GM08714 (cell line): ENCODE measurements around the gene STK17A.
"Not testable (repeated sequence)": the region's sequence is repeated elsewhere in the genome, so short reads cannot be mapped to it uniquely, and the experiment has no call there.

Source experiments
- H3K4me3 ChIP-seq: fragments of 200-500 bp; sonication (Bioruptor generic); 2 replicates; pipeline ENCODE4 v1.5.1; 2014; ENCODE audit warnings: mild to moderate bottlenecking, low read length, inconsistent platforms
- ZNF274 ChIP-seq: IDR thresholded peaks from 2 replicates; pipeline ENCODE4 v1.6.1; 2012; ENCODE audit warnings: mild to moderate bottlenecking, low read depth, low read length

Gene STK17A

DNA sequence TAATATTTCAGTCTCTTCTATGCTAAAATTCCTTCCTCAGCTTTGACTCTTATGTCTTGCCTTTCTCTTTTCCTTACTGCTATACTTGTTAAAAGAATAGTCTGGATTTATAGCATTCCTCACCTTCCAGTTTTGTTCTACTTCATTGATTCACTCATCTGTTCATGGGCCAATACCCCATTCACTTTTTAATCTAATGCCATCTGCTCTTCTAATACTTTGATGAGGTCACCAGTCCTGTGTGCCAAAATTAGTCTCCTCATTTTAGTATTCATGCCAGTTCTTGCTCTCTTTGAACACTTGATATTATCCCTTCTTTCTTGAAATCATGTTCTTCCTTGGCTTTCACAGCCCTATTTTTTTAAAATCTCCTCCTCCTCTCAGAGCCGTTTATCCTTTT is 19.3 kb downstream of the STK17A start:
- no peak overlapping the region for H3K4me3 ChIP-seq
- no peak for TF ChIP-seq ZNF274

- H3K4me3 ChIP-seq, result no peak overlapping the region
- no peak for TF ChIP-seq ZNF274
Measured at GRCh38 chr7:43604251-43604650, 21.3 kb downstream of the STK17A start.

DNA sequence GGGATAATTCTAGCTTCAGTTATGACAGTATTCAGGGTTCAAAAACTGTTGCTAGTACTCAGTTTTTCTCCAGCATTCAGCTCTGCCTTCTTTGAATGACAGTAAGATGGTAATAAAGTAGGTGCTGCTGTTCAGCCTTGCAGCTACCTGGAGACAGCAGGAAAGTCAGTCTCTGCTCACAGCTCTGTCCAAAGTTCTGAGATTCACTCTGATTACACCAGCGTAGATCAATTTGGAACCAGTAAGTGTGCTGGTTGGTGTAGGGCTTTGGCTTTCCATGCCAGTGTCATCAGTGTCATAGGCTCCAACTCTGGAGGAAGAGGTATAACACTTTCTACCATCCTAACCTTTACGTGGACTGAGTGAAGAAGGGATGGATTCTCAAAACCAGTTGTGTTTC is 26.2 kb downstream of the STK17A start:
- TF ChIP-seq ZNF274, result no peak

GRCh38 chr7:43612128-43612527 is 29.2 kb downstream of the STK17A start:
- no peak overlapping the region for H3K4me3 ChIP-seq
- TF ChIP-seq ZNF274, result no peak

More for the DNA sequence above, 26.2 kb downstream of the STK17A start:
- no peak overlapping the region for H3K4me3 ChIP-seq

DNA sequence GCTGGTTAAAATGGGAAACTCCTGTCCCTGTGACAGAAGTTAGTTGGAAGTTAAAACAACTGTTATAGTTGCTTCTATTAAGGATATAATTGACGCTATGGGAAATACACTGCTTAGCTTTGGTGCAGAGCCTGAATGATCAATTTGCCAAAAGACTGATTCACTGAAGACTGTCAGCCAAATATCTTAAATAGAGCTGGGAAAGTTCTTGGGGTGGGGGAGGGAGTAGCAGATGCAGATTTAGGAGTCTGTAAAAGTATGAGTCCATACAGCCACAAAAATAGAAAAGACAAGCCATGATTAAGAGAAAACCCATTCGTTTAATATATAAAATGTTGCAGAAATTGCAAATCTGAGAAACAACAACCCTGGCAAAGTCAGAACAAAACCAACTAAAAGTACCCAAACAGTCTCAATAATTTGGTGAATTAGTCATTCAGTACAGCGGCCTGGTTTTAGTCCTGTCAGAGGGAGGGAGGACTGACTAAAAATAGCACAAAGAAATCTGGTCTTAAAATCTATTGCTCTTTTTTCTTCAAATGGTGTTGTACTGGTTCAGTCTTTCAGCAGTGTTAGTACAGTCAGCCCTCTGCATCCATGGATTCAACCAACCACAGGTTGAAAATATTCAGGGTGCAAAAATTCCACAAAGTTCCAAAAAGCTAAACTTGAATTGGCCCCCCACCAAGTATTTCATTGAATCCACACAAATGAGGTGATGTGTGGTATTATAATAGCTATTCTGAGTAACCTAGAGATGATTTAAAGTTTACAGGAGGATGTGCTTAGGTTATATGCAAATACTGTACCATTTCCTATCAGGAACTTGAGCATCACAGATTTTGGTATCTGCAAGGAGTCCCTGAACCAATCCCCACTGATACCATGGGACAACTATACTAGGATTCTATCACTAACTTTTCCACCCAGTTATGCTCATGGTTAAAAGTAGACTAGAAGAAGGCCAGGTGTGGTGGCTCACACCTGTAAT is 30.0 kb downstream of the STK17A start:
- H3K4me3 ChIP-seq, result no peak overlapping the region

DNA sequence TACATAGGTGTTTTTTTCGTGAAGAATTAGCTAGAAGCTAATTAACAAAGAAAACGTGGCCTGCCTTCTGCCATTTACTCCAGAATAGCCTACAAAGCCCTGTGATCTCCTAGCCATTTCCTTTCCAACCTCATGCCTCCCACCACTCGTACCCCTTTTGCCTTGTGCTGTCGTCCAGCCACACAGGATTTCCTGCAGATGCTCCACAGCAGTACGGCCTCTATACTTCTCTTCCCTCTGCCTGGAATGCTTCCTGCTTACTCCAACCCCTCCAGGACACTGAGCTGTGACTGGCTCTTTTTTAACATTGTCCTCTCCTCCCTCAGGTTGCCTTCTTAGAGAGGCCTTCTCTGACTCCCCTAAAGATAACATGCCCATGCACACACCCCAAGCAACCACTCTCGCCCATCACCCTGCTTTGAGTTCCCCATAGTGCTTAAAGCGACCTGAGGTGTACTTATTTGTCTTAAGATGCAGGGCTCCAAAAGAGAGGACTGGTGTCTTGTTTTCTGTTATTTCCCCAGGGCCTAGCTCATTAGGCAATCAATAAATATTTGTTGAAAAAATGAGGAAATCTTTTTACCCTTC is 32.7 kb downstream of the STK17A start:
- no peak overlapping the region for H3K4me3 ChIP-seq
- TF ChIP-seq ZNF274, result no peak

More for the DNA sequence above, 30.0 kb downstream of the STK17A start:
- no peak for TF ChIP-seq ZNF274

- TF ChIP-seq ZNF274, result no peak
- H3K4me3 ChIP-seq, result no peak overlapping the region
Measured at GRCh38 chr7:43616977-43617376, 34.1 kb downstream of the STK17A start.

- no peak for TF ChIP-seq ZNF274
- no peak overlapping the region for H3K4me3 ChIP-seq
Measured at GRCh38 chr7:43618073-43618472, 35.2 kb downstream of the STK17A start.

- no peak for TF ChIP-seq ZNF274
- H3K4me3 ChIP-seq, result no peak overlapping the region
Measured at GRCh38 chr7:43619213-43620012, 36.5 kb downstream of the STK17A start.

DNA sequence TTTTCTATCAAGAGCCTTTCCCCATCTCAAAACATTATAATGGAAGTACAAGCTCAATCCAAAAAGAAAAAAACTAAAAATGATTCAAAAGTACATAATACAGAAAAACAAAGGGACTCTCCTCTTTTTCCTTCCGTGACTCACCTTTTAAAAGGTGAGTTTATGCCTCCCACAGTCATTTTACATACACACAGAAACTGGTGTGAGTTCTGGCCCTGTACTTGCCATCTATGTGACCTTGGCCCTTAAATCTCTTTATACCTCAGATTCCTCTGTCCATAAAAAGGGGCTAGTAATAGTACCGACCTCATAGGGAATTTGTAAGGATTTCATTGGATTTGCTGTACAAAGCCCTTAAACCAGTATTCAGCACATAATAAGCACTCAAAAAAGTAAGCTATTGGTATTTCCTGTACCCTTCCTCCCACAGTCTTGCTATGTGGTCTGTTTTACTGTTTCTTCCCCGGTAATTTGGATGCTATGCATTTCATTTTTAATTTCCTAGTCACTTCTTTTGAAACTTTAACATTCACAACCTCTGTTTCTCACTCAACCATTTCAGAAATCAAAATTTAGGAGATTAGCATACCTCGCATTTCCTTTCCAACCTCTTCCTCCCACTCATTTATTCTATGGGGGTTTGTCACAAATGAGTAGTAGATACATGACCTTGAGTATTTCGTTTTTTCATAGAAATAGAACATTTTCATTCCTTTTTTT is 39.0 kb downstream of the STK17A start:
- no peak overlapping the region for H3K4me3 ChIP-seq
- no peak for TF ChIP-seq ZNF274

DNA sequence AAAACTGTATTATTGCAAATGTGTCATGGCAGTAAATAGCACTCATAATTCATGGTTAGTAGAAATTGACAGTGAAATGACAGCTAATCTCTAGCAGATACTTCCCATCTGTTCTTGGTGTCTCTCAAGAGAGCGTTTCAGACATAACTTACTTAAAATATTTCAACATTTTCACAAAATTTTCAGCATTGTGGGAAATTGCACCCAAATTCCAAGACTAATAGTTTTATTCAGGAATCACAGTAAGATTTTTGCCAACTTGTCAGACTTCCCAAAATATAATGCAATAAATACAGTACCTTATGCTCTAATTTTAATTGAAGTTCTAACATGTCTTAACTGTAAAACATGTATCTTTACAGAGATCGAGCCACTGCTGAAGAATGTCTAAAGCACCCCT is 41.2 kb downstream of the STK17A start:
- no peak for TF ChIP-seq ZNF274
- no peak overlapping the region for H3K4me3 ChIP-seq

DNA sequence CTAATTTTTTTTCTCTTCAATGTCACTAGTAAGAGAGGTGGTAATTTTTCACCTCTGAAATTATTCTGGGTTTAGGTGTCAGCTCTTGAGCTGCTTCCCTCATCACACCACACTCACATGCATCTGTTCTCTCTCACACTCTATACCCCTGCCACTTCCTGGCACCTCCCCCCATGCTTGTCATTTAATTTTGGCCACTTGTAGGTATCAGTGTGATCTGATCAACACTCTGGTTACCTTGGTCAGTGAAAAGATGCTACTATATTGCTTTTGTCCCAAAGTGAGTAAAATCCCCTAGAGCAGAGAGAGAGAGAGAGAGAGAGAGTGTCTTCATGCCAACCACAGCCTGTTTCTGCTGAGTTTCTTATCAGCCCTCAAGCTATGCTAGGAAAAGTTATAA is 42.5 kb downstream of the STK17A start:
- TF ChIP-seq ZNF274, result no peak
- no peak overlapping the region for H3K4me3 ChIP-seq

DNA sequence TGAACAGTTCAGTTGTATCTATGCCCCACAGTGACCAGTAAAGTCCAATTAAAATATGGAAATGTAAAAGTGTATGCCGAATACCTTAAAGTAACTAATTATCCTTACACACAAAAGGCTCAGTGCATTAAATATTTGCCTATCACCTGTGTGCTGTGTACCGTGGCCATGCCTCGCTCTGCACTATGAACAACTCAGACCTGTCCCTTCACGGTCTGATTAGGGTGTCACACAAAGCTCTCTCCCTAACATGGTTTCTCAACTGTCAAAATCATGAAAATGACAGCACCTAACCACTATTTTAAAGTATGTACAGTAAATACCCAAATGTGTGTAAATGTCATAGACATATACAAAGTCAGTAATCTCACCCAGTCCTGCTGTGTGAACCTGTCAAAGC is 43.1 kb downstream of the STK17A start:
- H3K4me3 ChIP-seq, result no peak overlapping the region
- TF ChIP-seq ZNF274, result no peak

GRCh38 chr7:43626695-43627094 is 43.8 kb downstream of the STK17A start:
- TF ChIP-seq ZNF274, result no peak
- H3K4me3 ChIP-seq, result no peak overlapping the region

DNA sequence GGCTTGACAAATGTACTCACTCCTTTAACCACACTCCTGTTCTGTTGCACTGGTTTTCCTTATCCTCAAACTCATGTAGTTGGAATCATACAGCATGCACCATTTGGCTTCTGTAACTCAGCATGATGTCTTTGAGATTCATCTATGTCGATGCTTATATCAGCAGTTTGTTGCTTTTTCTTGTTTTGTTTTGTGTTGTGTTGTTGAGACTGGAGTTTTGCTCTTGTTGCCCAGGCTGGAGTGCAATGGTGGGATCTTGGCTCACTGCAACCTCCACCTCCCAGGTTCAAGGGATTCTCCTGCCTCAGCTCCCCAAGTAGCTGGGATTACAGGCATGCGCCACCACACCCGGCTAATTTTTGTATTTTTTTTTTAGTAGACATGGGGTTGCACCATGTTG is 44.9 kb downstream of the STK17A start:
- H3K4me3 ChIP-seq, result not testable (repeated sequence)
